Caco-2 (cell line): ENCODE measurements around the gene SRA1. TPM values are rescaled to one million over a fixed set of nuclear protein-coding genes. Genes with fewer than 3 reads are reported as not detected.

Experiments
- BruUV-seq: library from RNA; stranded (reverse); fragments of 400-500 nt; replicated peaks from 2 replicates; lab custom pipeline; 2021; lab: Mats Ljungman, UMichigan
- CTCF ChIA-PET: fragments of 300-600 bp; sonication (Branson Sonifier 250); formaldehyde crosslinking; loops from one replicate; lab custom pipeline; 2022; ENCODE audit warnings: antibody characterized with exemption; lab: Charles Lee
- POLR2A ChIA-PET: fragments of 300-600 bp; sonication (Branson Sonifier 250); formaldehyde crosslinking; loops from one replicate; lab custom pipeline; 2022; ENCODE audit warnings: antibody characterized with exemption; lab: Charles Lee
- DNase-seq, 2 experiments: peaks; one replicate each; pipeline versions ENCODE4 v3.0.0 to v3.0.0-alpha.2; 2020 to 2022
- H3K27me3 ChIP-seq: replicated peaks from 2 replicates; pipeline ENCODE4 v1.6.0; 2011; ENCODE audit warnings: low read length; ENCODE audit not compliant: control insufficient read depth, insufficient read depth
- H3K36me3 ChIP-seq: 2 replicates; pipeline ENCODE4 v1.5.1; 2011; ENCODE audit warnings: low read length; ENCODE audit not compliant: control insufficient read depth, insufficient read depth
- H3K4me1 ChIP-seq: fragments of 250-450 bp; sonication (Bioruptor Pico); 2 replicates; pipeline ENCODE4 v1.5.1; 2020; ENCODE audit warnings: mild to moderate bottlenecking
- H3K4me3 ChIP-seq: 2 replicates; pipeline ENCODE4 v1.5.1; 2011; ENCODE audit warnings: low read depth, mild to moderate bottlenecking, control low read depth, low read length
- H3K9me3 ChIP-seq: fragments of 250-450 bp; sonication (Bioruptor Pico); 2 replicates; pipeline ENCODE4 v1.5.1; 2020; ENCODE audit warnings: mild to moderate bottlenecking, moderate library complexity
- H3K27ac Mint-ChIP-seq: one replicate; pipeline ENCODE4 v1.8.0; 2022; ENCODE audit warnings: mixed read lengths; ENCODE audit not compliant: unreplicated experiment
- H3K27me3 Mint-ChIP-seq: one replicate; pipeline ENCODE4 v1.8.0; 2022; ENCODE audit warnings: mixed read lengths; ENCODE audit not compliant: insufficient read depth, unreplicated experiment
- H3K36me3 Mint-ChIP-seq: one replicate; pipeline ENCODE4 v1.8.0; 2022; ENCODE audit warnings: mild to moderate bottlenecking, mixed read lengths; ENCODE audit not compliant: insufficient read depth, unreplicated experiment
- H3K4me1 Mint-ChIP-seq: one replicate; pipeline ENCODE4 v1.8.0; 2022; ENCODE audit warnings: low read depth, mixed read lengths; ENCODE audit not compliant: unreplicated experiment
- H3K4me3 Mint-ChIP-seq: one replicate; pipeline ENCODE4 v1.8.0; 2022; ENCODE audit warnings: mild to moderate bottlenecking, moderate library complexity, mixed read lengths; ENCODE audit not compliant: unreplicated experiment
- H3K9me3 Mint-ChIP-seq: one replicate; pipeline ENCODE4 v1.8.0; 2022; ENCODE audit warnings: mixed read lengths; ENCODE audit not compliant: unreplicated experiment
- CTCF ChIP-seq, 2 experiments: fragments of 200-600 bp in 1 of 2; IDR thresholded peaks; 1 replicate in 1 of 2; 2 replicates in 1 of 2; pipeline versions ENCODE4 v1.5.1 to v1.8.0; 2011 to 2022; ENCODE audit warnings: antibody characterized with exemption in 1 of 2, control low read depth in 1 of 2, inconsistent platforms in 1 of 2, low read depth in 1 of 2, low read length in 1 of 2, mild to moderate bottlenecking in 1 of 2, moderate library complexity in 1 of 2; ENCODE audit not compliant: insufficient read depth in 1 of 2, severe bottlenecking in 1 of 2, unreplicated experiment in 1 of 2
- intact Hi-C: fragments of 100-400 bp; cut with micrococcal nuclease; formaldehyde crosslinking; loops from one replicate; pipeline ENCODE4 v1.10.0; 2022; ENCODE audit not compliant: unreplicated experiment
- total RNA-seq: library from RNA; stranded (reverse); gene quantifications from 2 replicates; pipeline ENCODE4 v1.2.3, GENCODE V29; 2022

The SRA1 gene
- total RNA-seq, 1 experiment from 2014 or later: 50.3 TPM

DNA sequence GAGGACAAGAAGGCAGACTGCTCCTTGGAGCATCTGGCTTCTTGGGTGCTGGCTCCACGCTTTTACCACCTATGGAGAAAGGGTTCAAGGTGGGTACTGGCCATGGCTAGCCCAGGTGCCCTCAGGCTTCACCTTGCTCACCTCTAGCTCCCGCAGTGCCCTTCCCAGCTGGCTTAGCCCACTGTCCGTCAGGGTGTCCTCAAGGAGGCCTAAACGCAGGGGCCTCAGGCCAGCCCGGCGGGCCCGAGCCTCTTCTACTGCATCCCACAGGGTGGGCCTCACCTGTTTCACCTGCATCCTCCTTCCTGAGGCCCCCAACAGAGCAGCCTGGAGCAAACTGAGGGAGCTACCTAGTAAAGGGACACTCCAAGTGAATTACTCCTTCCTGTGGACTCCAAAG, 16.4 kb upstream of the SRA1 start:
- CTCF ChIA-PET: no interaction called here

GRCh38 chr5:140571105-140571504, 13.8 kb upstream of the SRA1 start:
- no peak overlapping the region for H3K27ac Mint-ChIP-seq

More for the DNA sequence above, 16.4 kb upstream of the SRA1 start:
- peaks cover 9% of the 10 kb centered on the region for H3K36me3 Mint-ChIP-seq
- no peak overlapping the region for H3K4me3 ChIP-seq
- no peak for DNase-seq
- intact Hi-C loops: no loop called here
- H3K9me3 ChIP-seq: no peaks in the 10 kb centered on the region; the same call in 1 of the 2 replicates
- no peak overlapping the region for H3K4me3 Mint-ChIP-seq
- no peaks in the 10 kb centered on the region for H3K9me3 Mint-ChIP-seq
- no peaks in the 10 kb centered on the region for H3K27me3 ChIP-seq
- H3K4me1 Mint-ChIP-seq: peaks cover 19% of the 10 kb centered on the region
- BruUV-seq: no TSS peak
- no peaks in the 10 kb centered on the region for H3K27me3 Mint-ChIP-seq
- POLR2A ChIA-PET: interaction anchor here (0.8 kb wide), 1 partner anchor 16 kb away, joined by 3 read pairs; no protein-coding TSS in a partner anchor
- no peaks in the 10 kb centered on the region for H3K36me3 ChIP-seq
- no peak overlapping the region for H3K27ac Mint-ChIP-seq
- no peak for TF ChIP-seq CTCF (IDR thresholded peaks at IDR 0.05; ENCODE audit: insufficient read depth in 1 of 2, low read depth in 1 of 2, low read length in 1 of 2, severe bottlenecking in 1 of 2, unreplicated experiment in 1 of 2)
- H3K4me1 ChIP-seq: peaks cover 7% of the 10 kb centered on the region

GRCh38 chr5:140570488-140570887, 13.2 kb upstream of the SRA1 start:
- Mint-ChIP-seq H3K27ac (peak overlapping the region; percentile 42), H3K36me3 (peaks cover 33% of the 10 kb centered on the region), H3K4me1 (peaks cover 26% of the 10 kb centered on the region), H3K4me3 (no peak overlapping the region), H3K27me3 (no peaks in the 10 kb centered on the region), H3K9me3 (no peaks in the 10 kb centered on the region)
- no peaks in the 10 kb centered on the region for H3K9me3 ChIP-seq
- DNase-seq: no peak
- BruUV-seq: no TSS peak
- intact Hi-C loops: no loop called here
- CTCF ChIA-PET: interaction anchor here (0.6 kb wide), 1 partner anchor 151 kb away, joined by 4 read pairs; no protein-coding TSS in a partner anchor
- no peaks in the 10 kb centered on the region; the same call in 1 of the 2 replicates for H3K4me1 ChIP-seq
- no peaks in the 10 kb centered on the region for H3K27me3 ChIP-seq
- TF ChIP-seq CTCF (IDR thresholded peaks at IDR 0.05; ENCODE audit: insufficient read depth in 1 of 2, low read depth in 1 of 2, low read length in 1 of 2, severe bottlenecking in 1 of 2, unreplicated experiment in 1 of 2): no peak
- POLR2A ChIA-PET: interaction anchor here (0.6 kb wide), 1 partner anchor 206 kb away, joined by 3 read pairs; no protein-coding TSS in a partner anchor
- no peak overlapping the region for H3K4me3 ChIP-seq
- H3K36me3 ChIP-seq: no peaks in the 10 kb centered on the region

More at GRCh38 chr5:140571105-140571504, 13.8 kb upstream of the SRA1 start:
- Mint-ChIP-seq H3K36me3 (peaks cover 28% of the 10 kb centered on the region), H3K9me3 (no peaks in the 10 kb centered on the region), H3K27me3 (no peaks in the 10 kb centered on the region), H3K4me1 (peaks cover 20% of the 10 kb centered on the region), H3K4me3 (no peak overlapping the region)
- Histone ChIP-seq H3K9me3 (no peaks in the 10 kb centered on the region), H3K4me1 (peaks cover under 1% of the 10 kb centered on the region; the same call in 1 of the 2 replicates), H3K36me3 (no peaks in the 10 kb centered on the region), H3K27me3 (no peaks in the 10 kb centered on the region), H3K4me3 (no peak overlapping the region)
- ChIA-PET POLR2A (interaction anchor here (0.6 kb wide), 1 partner anchor 207 kb away, joined by 3 read pairs; no protein-coding TSS in a partner anchor), CTCF (interaction anchor here (0.6 kb wide), 1 partner anchor 152 kb away, joined by 4 read pairs; no protein-coding TSS in a partner anchor)
- TF ChIP-seq CTCF (IDR thresholded peaks at IDR 0.05; ENCODE audit: insufficient read depth in 1 of 2, low read depth in 1 of 2, low read length in 1 of 2, severe bottlenecking in 1 of 2, unreplicated experiment in 1 of 2): no peak
- no peak for DNase-seq
- BruUV-seq: no TSS peak
- intact Hi-C loops: no loop called here
